ENCODE results near the gene CCSAP.
A peak's percentile ranks its signal among the peaks of the same experiment; 100 is the strongest.
"Not testable (repeated sequence)": the region's sequence is repeated elsewhere in the genome, so short reads cannot be mapped to it uniquely, and the experiment has no call there.

Gene CCSAP

DNA sequence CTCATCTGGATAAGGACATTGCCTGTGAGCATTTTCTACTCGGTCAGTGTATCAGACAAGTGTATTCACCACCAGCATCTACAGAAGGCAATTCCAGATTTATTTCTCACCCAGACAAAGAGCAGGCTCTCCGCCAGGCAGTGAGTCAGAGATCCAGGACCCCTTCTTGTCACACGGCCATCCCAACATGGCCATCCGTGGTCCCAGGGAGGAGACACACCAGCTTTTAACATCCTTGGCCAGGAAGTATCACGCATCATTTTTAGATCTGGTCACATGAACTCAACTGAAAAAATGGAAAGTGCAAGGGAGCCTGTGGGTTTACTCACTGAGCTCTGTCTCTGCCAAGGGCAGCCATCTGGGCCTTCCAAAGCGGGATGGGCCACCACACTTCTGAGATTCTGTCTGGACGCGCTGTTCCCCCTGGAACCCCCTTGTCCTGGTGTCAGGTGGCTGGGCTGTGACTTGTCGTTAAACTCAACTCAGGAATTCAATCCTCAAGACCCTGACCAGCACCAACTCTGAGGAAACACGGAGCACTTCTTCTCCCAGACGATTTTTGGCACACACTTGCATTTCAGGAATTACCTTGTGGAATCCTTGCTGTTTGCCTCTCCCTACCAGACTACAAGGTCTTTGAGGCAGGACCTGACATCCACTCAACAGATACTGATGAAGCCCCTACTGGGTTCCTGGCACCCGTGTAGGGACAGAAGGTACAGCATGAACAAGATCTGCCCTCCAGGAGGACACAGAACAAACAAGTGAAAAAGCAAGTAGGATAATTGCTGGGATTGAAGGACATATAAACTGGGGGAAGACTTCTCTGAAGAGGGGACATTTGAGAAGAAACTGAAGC lies 21.6 kb upstream of the CCSAP start:
- no peak for DNase-seq (ENCODE audit: low read depth in 2 of 3, low spot score in 1 of 3)

DNA sequence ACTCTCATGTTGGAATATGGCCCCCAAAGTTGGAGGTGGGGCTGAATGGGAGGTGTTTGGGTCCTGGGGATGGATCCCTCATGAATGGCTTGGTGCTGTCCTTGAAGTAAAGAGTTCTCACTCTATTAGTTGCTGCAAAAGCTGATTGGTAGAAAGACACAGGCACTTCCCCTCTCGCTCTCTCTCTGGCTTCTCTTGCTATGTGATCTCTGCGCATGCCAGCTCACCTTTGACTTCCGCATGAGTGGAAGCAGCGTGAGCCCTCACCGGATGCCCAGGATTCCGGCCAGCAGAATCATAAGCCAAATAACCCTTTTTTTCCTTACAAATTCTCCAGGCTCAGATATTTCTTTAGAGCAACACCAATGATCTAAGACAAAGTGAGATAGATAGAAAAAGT lies 20.9 kb upstream of the CCSAP start:
- DNase-seq (ENCODE audit: low read depth in 2 of 3, low spot score in 1 of 3) = no peak

DNA sequence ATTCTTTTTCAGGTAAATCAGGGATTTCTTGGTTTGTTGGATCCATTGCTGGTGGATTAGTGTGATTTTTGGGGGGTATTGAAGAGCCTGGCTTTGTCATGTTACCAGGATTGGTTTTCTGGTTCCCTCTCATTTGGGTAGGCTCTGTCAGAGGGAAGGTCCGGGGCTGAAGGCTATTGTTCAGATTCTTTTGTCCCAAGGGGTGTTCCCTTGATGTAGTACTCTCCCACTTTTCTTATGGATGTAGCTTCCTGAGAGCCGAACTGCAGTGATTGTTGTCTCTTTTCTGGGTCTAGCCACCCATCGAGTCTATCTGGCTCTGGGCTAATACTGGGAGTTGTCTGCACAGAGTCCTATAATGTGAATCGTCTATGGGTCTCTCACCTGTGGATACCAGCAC lies 17.6 kb upstream of the CCSAP start:
- no peak for DNase-seq (ENCODE audit: low read depth in 2 of 3, low spot score in 1 of 3)

DNA sequence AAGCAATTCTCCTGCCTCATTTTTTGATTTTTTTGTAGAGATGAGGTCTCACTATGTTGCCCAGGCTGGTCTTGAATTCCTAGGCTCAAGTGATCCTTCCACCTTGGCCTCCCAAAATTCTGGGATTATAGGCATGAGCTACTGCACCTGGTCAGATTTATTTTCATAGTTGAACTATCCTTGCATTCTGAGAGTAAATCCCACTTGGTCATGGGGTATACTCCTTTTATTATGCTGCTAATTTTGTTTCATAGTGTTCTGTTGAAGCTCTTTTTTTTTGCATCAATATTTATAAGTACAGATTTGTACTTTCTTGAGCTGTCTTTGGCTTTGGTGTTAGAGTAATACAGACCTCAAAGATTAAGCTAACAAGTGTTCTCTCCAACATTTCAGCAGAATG lies 12.8 kb upstream of the CCSAP start:
- no peak for DNase-seq (ENCODE audit: low read depth in 2 of 3, low spot score in 1 of 3)

DNA sequence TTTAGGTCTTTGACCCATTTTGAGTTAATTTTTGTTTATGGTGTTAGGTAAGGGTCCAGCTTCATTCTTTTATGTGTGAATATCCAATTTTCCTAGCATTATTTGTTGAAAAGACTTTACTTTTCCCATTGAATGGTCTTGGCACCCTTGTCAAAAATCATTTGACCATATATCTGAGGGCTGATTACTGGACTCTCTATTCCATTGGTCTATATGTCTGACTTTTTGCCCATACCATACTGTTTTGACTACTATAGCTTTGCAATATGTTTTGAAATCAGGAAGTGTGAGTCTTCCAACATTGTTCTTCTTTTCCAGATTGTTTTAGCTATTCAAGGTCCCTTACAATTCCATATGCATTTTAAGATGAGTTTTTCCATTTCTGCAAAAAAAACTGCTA lies 11.4 kb upstream of the CCSAP start:
- no peak for DNase-seq (ENCODE audit: low read depth in 2 of 3, low spot score in 1 of 3)

DNA sequence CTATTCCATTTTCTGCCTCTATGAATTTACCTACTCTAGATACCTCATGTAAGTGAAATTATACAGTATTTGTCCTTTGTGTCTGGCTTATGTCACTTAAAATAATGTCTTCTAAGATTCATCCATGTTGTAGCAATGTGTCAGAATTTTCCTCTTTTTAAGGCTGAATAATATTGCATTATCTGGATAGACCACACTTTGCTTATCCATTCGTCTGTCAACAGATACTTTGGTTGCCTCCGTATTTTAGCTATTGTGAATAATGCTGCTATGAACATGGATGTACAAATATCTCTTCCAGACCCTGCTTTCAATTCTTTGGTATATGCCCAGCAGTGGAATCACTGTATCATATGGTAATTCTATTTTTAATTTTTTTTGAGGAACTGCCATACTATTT lies 10.1 kb upstream of the CCSAP start:
- no peak for DNase-seq (ENCODE audit: low read depth in 2 of 3, low spot score in 1 of 3)

DNA sequence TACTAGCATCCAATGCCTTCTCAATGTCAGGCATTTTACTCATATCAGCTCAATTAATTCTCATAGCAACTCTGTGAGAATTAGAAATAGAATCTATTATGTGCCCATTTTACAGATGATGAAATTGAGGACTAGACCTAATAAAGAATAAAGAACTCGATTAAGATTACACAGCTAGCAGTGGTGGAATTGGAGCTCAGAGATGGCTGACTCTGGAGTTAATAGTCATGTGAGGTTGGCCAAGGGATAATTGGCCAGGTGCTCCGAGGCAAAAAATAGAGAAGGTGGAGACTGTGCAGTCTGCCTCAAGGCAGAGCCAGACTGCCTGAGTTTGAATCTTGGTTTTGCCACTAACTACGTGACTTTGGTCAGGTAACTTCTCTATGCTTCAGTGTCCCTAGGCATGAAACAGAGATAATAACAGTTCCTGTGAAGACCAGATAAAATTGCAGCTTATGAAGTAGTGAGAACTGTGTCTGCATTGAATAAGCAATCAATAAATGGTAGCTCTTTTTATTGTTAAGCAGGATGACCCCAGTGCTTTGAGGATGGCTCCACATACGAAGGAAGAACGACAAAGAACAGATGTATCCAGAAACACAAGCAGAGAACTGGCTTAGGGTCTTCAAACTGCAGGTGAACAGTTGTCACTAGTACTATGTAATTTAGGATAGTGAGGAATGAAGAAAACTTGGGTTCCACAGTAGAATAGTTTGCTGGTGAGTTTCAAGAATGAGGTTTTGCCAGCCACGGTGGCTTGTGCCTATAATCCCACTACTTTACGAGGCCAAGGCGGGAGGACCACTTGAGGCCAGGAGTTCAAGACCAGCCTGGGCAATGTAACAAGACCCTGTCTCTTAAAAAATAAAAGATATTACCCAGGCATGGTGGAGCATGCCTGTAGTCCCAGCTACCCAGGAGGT lies 6.9 kb upstream of the CCSAP start:
- DNase-seq (ENCODE audit: low read depth in 2 of 3, low spot score in 1 of 3) = no peak

DNA sequence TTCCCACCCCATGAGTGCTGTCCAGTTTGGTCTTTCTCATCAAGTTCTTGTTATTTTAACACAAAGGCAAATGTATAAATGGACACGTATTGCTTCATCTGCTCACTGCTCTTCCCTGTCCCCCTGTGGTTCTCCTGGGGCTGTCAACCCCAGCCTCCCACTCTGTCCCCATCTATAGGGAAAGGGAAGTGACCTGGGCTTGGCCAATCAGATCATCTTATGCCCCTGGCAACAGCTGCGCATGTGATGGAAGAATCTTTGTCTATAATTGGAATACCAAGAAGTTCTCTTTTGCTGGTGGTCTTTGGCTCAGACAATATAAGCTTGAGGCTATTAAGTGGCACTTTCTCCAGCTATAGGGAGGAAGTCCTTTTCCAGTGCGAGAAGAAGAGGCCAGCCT lies 4.7 kb upstream of the CCSAP start:
- no peak for DNase-seq (ENCODE audit: low read depth in 2 of 3, low spot score in 1 of 3)

DNA sequence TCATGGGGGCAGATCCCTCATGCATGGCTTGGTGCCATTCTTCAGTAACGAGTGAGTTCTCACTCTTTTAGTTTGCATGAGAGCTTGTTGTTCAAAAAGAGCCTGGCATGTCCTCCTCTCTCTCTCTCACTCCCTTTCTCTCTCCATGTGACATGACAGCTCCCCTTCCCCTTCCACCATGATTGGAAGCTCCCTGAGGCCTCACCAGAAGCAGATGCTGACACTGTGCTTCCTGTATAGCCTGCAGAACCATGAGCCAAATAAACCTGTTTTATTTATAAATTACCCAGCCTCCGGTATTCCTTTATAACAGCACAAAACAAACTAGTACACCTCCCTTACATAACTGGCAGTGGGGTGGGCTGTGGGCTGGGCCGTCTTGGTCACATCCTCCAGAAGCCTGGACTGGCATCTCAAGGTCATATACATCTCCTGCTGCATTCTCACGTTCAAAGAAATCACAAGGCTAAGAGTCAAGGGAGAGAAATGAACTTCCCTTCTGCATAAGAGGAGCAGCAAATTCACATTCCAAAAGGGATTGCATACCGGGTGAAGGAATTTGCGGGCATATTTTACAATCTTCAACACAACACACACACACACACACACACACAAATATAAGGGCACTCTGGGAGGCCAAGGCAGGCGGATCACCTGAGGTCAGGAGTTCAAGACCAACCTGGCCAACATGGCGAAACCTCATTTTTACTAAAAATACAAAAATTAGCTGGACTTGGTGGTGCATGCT lies 2.3 kb upstream of the CCSAP start:
- no peak for DNase-seq (ENCODE audit: low read depth in 2 of 3, low spot score in 1 of 3)

DNA sequence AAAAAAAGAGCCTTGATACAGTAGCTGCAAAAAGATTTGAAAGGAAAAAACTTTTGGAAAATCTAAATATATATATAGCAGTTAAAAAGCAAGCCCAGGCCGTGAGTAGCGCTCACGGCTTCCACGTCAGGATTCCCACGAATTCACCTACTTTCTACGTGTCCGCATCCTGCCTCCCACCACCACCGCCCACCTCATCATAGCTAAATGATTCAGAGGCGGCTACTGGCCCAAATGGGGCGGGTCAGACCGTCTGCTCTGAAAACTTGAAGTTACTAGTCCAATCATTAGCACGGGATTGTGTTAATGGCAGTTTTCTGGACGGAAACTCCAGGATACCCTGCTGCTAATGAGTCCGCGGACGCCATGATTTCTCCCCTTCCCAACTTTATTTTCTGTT lies 1.3 kb upstream of the CCSAP start:
- DNase-seq (ENCODE audit: low read depth in 2 of 3, low spot score in 1 of 3) = no peak

DNA sequence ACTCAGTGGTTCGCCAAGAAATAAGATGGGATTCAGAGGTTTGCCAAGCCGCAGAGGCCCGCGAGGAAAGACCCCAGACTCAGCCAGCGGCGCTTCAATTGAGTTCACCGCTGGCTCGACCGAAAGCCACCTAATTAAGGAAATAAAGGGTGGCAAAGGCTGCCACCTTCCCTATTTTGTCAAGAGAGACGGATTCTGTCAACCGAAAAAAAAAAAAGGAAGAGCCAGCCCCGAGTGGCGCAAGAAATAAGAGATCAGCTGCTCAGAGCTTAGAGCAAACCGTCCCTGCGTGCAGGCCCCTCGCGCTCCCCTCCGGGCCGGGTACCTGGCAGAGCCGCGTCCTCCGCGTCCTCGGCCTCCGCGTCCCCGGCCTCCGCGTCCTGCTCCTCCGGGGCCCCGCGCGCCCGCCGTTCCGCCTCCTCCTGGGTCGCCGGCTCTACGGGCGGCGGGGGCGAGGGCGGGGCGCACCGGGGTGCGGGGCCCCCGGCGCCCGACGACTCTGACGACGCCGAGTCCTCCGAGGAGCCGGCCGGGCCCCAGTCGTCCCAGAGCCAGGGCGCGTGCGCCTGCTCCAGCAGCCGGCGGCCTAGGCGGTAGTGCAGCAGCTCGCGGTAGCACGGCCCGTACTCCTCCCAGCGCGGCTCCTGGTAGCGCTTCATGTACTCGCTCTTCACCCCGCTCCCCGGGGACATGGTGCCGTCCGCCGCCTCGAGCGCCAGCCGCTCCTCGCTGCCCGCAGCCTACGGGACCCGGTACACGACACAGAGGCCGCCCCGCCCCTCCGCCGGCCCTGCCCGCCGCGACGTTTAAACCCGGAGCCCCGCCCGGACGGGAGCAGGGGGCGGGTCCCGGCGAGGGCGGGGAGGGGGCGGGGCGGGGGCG lies 832 bp downstream of the CCSAP start:
- peak; percentile 42 to 74 (median 54) for DNase-seq (ENCODE audit: low read depth in 2 of 3, low spot score in 1 of 3)

DNA sequence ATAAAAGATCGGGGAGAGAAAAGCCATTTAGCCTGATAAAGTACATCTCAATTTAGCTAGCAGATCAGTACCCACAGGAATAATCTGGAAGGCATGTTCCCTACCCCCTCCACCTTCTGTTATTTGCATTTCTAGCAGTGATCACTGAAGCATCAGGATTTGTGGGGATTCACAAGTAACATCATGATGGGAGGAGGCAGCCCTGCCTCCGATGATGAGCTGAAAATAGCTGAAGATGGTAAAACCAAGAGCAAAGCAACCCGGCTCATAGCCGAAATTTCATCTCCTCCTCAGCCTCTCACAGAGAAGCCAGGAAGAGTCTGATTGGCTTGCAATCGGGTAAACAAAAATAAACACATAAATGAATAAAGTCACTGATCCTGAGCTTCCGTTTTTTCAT lies 2.4 kb downstream of the CCSAP start:
- DNase-seq (ENCODE audit: low read depth in 2 of 3, low spot score in 1 of 3) = no peak

DNA sequence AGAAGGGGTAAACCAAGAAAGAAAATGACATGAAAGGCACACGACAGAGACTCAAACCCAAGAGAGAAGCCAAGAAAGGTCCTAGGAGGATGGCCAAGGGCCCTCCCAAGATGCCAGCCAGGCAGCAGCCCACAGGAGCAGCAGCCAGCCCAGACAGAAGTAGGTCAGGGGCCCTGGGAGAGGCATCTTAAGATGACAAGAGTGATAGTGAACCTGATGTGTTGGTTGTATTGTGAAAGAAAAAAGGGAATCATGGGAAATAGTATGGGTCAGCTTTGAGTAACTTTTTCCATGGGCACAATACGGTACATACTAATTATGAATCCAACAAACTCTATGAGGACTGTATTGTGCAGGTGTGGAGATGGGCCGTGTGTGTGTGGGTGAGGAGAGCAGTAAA lies 3.3 kb downstream of the CCSAP start:
- DNase-seq (ENCODE audit: low read depth in 2 of 3, low spot score in 1 of 3) = peak in 1 of 3 donors; percentile 4

DNA sequence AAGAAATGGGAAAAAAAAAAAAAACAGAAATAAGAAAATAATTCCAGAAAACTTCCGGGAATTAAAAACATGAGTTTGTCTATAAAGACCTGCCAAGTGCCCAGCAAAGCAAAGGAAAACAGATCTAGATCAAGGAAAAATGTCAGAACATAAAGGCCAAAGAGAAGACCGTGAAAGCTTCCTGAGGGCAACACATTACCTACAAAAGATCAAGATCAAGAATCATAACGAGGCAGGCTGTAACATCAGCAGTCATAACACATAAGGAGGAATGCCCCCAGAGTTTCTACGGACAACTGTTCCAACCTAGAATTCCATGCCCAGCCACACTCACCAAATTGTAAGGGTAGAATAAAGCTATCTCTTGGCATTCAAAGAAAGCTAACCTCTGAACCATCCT lies 3.8 kb downstream of the CCSAP start:
- no peak for DNase-seq (ENCODE audit: low read depth in 2 of 3, low spot score in 1 of 3)

DNA sequence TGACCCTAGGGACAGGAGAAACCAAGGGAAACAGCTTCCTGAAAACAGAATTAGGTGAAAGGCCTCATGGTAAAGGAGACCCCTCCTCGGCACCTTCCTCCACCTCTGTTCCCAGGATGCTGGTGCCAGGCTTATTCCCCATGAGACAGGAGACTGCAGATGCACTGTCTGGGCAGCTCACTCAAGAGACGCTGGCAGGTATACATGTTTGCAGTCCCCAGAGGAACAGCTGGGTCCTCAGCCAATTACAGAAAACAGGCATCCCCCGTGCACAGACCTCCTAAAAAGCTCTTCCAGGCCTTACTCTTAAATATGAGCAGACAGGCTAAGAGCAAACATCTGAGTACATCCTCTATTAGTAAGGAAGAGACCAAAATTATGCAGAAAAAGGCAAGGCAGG lies 6.5 kb downstream of the CCSAP start:
- DNase-seq (ENCODE audit: low read depth in 2 of 3, low spot score in 1 of 3) = no peak

DNA sequence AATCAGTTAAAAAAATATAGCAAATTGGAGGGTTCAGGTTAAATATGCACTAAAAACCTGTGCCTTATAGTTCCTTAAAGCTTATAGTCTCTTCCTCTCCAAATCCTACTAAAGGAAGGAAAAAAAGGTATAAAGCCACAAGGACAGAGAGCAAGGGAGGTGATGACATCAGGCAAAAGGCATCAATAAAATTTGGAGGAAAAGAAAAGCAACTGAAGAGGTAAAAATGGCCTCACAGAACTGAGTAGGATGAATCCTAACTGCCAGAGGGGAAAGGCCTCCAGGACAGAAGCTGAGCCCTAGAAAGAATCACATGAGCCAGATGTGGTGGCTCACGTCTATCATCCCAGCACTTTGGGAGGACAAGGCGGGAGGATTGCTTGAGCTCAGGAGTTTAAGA lies 8.1 kb downstream of the CCSAP start:
- DNase-seq (ENCODE audit: low read depth in 2 of 3, low spot score in 1 of 3) = no peak

DNA sequence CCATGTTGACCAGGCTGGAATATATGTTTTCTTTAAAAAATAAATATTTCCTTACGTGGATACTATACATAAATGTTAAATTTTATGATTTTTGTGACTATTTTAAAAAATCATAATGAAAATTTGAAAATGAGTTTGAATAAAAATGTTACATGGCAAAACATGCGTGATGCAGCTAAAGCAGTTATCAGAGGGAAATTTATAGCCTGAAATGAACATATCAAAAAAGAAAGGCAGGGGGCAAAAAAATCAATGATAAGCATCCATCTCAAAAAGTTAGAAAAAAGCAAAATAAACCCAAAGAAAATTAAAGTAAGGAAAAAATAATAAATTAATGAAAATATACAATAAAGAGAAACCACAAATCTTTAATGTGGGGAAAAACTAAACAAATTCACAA lies 8.6 kb downstream of the CCSAP start:
- DNase-seq (ENCODE audit: low read depth in 2 of 3, low spot score in 1 of 3) = no peak

DNA sequence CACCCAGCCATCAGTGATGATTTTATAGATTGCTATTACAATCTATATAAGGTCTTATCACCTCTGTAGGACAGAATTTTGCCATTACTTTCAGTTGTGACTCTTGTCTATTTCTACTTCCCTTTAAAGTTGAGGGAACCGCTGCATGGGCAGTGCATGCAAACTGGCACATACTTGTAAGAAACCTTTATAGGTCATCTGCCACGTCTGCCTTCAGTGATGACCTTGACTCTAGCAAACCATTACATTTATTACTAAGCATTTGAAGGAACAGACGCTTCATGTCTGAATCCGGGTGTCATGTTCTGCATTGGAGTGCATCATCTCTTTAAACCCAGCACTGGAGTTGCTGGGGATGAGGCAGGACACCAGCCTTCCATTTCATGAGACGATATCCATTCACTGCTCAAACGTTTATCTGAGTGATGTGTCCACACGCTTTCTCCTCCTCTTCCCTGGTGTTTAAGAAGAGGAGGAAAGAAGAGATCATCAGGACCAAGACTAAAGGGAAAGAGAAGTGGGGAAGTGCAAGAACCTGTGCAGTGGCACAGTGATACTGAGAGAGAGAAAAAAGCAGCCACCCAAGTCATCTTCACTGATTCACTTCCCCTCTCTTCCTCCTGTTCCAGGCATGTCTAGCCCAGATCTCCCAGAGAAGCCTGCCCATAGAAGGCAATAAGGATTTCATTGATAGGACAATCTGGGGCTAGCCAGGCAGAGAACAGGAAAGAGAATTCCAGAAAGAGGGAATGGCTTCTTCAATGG lies 14.1 kb downstream of the CCSAP start:
- DNase-seq (ENCODE audit: low read depth in 2 of 3, low spot score in 1 of 3) = no peak

DNA sequence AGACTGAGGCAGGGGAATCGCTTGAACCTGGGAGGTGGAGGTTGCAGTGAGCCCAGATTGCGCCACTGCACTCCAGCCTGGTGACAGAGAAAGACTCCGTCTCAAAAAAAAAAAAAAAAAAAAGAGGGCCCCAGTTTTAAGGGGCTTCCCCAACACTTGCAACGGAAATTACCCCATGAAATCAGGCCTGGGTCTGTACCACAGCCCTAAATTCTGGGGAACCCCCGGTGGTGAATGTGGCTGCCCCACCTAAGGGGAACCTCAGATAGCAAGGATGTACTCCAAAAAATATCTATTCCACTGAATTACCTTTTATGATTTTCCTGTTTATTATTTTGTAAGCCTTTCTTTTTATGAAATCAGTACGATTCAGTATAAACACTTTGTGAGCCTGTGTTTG lies 15.1 kb downstream of the CCSAP start:
- DNase-seq (ENCODE audit: low read depth in 2 of 3, low spot score in 1 of 3) = not testable (repeated sequence)

DNA sequence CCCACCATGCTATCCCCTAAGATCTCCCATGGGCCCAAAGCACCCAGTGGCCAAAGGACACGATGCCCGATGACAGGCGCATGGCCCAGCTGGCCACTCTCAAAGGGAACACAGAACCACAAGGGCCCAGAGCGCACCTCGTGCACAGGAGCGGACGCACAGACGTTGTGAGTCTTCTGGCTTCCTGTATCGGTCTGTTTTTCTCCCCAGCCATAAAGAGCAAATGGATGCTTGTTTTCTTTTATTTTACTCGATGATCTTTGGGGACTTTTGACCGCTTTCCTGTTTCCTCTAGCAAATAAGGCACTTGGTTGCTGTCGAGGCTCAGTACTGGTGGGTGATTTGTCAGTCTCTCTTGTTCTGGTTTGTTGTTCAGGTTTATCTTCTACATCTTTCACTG lies 16.2 kb downstream of the CCSAP start:
- no peak for DNase-seq (ENCODE audit: low read depth in 2 of 3, low spot score in 1 of 3)
